Embryonic facial prominence (tissue), 1 donor: ENCODE measurements around the gene NDUFS7.
"Not testable (repeated sequence)": the region's sequence is repeated elsewhere in the genome, so short reads cannot be mapped to it uniquely, and the experiment has no call there.

Experiments
- DNase-seq: peaks from one replicate; pipeline ENCODE4 v3.0.0-alpha.2; 2016; ENCODE audit errors: extremely low spot score

The NDUFS7 gene

DNA sequence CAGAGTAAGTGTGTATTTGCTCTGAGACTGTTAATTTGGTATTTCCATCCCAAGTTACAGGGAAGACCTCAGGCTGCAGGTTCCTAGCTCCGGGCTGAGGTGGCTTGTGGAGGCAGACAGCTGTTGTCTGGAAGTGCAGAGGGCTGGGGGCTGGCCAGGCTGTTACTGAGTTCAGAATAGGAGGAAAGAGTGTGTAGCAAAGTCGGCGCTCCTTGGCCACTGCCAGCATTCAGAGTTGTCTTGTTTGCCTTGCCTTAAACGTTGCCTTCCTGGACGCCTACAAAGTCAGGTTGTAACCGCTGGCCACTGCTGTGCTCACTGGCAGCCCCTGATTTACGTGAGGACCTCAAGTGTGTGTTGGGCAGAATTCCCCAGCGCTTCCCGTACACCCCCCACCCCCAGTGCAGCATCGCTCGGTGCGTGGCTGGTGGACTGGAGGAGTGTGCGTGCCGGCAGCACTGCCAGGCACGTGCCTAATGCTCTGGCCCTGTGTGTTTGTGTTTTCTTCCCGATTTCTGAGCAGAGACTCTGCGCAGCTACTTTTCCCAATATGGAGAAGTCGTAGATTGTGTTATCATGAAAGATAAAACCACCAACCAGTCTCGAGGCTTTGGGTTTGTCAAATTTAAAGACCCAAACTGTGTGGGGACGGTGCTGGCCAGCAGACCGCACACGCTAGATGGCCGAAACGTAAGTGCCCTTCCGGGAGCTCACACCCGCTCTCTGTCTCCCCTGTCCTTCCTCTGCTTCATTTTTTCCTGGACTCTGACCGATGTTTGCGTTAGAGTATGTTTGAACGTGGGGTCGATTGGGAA lies 34.2 kb downstream of the NDUFS7 start:
- DNase-seq, result no peak

DNA sequence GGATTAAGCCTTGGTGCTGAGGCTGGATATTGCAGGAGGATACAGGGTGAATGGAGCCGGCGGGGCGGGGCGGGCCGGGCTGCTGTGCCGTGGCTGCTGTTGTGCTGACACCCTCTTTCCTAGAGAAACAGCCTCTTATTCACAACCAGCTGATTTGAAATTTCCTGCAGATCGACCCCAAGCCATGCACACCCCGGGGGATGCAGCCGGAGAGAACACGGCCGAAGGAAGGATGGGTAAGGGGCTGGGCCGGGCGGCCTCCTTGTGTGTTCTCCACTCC lies 34.7 kb downstream of the NDUFS7 start:
- no peak for DNase-seq

DNA sequence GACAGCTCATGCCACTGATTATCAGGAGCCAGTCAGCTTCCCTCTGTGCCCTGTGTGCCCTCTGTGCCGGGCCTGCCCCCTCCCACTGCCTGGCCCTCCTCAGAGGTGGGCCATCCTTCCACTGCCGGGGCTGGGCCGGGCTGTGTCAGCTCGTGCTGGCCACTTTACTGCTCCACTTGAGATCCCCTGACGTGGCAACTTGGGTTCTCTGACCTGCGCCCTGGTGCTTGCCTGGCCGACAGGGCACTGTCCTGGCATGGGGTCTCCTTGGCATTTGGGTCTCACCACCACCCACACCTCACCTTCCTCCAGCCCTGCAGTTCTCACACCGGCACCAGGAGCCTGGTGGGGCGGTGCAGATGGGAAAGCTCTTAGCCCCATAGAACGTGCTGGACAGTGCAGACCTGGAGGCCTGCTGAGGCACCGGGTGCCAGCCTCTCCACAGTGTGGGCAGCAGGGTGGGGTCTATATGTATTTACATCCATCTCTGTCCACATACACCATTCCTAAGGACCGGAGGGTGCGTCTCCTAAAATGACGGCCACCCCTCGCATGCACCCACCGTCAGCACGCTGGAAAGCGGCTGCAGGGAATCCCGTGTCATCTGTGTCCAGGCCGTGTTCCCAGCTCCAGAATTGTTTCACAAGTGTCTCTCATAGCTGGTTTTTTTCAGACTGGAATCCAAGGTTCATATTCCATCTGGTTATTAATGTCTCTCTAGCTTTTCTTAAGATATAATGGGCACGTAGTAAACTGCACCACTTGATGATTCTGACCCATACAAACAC lies 35.4 kb downstream of the NDUFS7 start:
- DNase-seq, result no peak

DNA sequence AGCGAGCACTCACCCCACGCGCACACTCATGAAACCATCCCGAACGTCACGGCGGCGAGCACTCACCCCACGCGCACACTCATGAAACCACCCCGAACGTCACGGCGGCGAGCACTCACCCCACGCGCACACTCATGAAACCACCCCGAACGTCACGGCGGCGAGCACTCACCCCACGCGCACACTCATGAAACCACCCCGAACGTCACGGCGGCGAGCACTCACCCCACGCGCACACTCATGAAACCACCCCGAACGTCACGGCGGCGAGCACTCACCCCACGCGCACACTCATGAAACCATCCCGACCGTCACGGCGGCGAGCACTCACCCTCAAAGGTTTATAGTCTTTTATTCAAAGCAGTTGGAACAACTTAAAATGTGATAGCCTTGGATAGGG lies 36.4 kb downstream of the NDUFS7 start:
- DNase-seq, result not testable (repeated sequence)

DNA sequence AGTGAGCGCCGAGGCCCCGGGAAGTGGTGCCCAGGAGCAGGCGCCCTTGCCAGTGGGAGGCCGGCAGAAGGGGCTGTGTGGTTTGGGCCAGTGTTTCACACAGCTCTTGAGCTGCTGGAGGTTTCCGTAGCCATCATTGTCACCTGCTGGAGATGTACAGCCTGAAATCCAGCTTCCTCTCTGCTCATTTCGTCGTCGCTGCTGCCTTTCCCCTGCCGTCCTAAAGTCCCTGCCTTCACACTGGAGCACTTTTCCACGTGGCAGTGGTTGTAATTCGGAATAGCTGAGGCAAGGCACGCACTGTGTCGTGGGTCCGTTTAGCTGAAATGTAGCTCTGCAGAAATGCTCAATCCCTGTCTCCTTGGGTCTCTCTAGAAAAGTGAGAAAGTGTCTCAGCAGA lies 36.9 kb downstream of the NDUFS7 start:
- no peak for DNase-seq

DNA sequence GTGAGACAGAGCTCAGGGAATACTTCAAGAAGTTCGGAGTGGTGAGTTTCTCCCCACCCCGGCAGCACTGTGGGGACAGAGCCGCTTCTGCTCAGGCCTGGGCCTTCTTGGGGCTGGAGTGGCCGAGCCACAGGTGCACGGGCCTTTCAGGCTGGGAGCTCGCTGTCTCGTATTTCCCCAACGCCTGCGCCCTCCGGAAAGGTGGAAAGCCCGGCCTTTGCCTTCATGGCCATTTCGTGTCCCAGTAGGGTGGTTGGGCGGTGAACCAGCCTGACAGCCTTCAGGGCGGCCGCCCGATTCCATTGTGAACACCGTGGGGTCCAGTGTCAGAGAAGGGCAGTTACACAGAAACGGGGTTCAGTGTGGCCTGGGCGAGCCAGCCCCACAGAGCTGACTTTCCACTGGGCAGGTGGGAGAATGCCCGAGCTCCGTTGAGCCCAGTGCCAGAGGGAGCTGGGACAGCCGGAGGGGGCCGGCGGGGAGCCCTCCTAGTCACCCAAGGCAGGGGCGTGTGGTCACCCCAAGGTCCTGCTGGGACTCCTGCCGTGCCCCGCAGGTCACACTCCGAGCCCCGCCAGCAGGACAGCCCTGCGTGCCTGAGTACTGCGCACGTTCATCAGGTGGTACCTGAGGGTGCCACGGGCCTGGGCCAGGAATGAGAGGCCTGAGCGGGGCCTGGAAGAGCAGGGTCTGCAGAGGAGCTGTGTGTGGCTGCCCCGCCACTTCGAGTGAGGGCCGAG lies 37.7 kb downstream of the NDUFS7 start:
- no peak for DNase-seq

DNA sequence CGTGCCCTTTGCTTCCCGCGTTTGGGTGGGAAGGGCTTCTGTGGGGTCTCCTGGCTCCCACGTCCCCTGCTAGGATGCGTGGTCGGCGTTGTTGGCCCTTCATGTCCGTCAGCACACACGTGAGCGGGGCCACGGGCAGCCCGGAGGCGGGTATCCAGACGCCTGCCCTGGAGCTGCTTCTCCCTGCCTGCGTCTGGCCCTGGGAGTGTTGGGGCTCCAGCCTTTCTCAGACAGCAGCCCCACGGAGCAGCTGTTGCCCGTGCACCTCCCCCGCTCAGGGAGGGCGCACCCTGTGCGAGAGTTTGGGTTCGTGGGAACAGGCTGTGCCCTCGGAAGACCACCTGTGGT lies 38.2 kb downstream of the NDUFS7 start:
- DNase-seq, result no peak

DNA sequence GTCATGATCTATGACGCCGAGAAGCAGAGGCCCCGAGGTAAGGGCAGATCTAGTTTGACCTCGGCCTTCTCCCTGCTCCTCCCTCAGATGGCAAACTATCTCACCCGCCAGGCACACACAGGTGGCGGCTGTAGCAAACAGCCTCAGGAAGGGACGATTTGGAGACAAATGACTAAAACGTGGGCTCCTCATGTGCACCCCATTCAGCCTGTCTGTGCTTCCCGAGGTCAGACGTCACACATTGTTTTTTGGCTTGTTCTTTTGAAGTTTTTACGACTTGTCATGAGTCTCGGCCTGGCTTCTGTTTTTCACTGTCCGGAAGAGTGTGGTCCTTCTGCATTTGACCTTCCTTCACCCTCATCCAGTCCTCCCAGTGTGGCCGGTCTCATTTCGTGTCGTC lies 38.7 kb downstream of the NDUFS7 start:
- no peak for DNase-seq

DNA sequence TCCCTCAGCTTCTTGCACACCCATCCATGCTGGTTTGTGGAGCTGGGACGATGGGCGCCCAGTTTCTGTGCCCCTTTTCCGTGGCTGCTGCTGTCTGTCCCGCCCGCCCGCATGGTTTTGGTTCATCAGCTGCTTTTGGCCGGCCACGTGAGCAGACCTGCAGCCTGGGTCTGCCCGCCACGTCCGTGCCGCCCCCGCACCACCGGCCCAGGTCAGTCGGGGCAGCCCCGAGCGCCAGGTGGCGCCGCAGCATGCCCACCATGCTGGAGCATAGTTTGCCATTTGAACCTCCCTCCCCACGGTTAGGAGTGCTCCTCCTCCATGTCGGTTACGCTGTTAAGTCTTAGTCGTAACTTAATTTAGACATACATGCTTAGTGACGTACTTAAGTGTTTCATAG lies 39.2 kb downstream of the NDUFS7 start:
- DNase-seq, result no peak

DNA sequence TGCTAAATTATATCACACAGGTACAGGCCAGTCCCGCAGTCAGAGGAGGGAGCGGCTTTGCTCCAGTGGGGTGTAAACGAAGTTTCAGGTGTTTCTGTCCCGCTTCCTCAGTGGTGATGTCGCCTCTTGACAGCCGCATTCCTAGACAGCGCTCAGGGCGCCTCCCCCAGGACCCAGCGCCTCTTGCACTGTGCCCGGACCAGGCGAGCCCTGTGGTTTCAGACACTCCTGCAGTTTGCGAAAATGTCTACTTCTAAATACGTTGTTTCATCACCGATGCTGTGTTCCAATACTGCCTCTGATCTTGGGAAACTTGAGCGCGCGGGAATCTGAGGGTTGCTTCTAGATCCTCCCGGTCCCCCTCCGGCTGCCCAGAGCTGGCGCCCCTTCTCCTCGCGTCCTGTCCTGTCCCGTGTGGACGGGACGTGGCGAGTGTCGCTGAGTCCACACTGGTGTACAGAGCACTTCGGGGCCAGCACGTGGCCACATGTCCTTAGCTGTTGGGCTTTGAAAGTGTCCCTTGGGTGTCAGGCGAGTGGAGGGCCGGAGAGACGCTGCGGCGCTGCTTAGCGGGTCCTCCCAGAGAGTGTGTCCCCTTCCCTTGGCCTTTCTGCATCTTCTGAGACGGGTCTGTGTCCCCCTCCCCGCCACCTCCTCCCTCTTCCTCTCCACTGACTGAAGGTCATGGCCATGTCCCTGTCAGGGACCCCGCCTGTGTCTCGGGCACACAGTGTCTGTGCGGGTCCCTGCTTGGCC lies 39.9 kb downstream of the NDUFS7 start:
- no peak for DNase-seq

DNA sequence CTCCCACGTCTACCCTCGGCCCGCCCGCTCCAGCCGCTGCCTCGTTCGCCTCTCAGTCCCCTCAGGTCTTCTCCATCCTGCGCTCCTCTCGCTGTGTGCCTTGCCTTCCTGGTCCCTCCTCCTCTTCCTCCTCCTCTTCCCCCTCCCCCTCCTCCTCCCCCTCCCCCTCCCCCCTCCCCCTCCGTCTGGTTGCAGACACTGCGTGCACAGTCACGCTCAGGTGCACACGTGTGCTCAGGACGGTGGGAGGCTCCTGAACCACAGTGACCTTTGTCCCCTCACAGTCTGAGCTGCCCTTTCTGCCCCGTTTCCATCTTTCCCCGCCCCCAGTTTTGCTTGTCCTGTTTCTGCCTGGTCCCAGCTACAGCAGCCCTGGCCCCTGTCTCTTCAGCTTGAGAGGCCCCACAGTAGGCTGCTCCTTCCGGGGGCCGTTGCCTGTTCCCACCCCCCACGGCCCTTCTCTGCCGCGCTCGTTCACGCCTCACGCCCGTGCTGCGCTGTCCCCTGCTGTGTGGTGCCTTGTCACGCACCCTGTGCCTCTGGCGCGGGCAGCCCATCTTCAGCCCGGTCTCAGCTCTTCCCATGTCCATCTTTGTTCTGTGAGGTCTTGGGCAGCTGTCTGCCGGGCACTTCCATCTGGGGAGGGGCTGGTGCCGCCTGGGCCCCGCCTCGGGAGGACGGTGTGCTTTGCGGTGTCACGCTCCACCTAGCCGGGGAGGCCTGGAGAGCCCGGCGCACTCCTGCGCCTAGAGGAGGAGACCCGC lies 40.7 kb downstream of the NDUFS7 start:
- DNase-seq, result no peak

DNA sequence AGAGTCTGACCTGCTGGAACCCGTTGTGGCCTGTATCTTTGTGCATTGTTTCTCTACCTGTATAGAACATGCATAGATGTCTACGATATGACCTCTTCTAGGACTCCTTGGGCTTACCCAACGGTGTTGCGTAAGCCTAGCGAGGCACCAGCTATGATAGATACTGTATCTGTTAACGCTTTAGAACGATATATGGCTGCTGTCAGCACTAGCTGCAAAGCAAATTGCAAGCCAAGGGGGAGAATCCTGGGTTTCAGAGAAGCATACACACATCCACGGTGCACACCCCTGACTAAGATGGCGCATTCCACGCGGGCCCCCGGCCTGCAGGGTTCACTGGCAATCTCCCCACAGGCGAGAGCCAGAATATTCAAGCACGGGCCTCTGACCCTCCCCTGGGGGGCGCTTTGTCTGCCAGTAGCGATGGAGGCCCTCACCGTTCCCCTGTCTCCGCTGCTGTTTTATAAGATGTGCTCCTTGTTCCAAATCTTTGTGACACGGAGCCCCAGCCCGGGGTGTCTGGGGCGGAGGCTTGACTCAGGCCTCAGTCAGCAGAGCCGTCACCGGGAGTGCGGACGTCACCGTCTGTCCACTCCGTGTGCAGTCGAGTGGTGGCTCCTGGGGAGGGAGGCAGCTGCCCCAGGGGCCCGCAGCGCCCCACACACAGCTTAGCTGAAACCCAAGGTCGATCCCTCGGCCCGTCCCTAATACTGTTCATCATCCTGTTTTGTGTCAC lies 41.6 kb downstream of the NDUFS7 start:
- no peak for DNase-seq

DNA sequence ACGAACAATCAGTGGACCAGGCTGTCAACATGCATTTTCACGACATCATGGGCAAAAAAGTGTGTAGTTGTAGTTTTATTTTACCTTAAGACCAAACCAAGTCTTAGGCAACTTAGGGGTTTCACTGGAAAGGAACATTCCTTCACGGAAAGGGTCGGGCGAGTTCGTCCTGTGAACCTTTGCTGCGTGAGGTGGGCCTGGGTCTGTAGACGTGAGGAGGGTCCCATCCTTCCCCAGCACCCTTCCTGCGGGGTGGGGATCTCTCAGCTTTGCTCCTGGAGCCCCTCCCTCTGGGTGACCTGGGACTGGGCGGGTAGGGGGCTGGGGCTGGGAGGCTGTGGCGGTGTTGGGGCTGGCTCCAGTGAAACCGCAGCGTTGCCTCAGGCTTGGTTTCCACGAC lies 42.2 kb downstream of the NDUFS7 start:
- no peak for DNase-seq

DNA sequence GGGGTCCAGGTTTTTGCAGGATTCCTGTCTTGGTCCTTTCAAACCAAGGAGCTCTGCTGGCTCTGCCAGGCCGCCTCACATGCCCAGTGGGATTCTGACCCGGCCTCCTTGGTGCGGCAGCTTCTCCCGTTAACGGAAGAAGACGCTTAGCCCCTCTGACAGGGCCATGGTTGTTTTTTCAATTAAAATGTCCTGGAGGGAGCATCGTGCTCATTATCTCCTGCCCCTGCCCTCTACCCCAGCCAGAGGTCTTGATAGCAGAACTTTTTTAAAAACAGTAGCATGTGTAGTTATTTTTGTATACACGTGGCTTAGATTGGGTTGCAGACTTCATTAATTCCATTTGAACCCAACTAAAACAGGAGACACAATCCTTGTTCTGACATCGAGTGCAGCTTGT lies 43.0 kb downstream of the NDUFS7 start:
- DNase-seq, result no peak

DNA sequence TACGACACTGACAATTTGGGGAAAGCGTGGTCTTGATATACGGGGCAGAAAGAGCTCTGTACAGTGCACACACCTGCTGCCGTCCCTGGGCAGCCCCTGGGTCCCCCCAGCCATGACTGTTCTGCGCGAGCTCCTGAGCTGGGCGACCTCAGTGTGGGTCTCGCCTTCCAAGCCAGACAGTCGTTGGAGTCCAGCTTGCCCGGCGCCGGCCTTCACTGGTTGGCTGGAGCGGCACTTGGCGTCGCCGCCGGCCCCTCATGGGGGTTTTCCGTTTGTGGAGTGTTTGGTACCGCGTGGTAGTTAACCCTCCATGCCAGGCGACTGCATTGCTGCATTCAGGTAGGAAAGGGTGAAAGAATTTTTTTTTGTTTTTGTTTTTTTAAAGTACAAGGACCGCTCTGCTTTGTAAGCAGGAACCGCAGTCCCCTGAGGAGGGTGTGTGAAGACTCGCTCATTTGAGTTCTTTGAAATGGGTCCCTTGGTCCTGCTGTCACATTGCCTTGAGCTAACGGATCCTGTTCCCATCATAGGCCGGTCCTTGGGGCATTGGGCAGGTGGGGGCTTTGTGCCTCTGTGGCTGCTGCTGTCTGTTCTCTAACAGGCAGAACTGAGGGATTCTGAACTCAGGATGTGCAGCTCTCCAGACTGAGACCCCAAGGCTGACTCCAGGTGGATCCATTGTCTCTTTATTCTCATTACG lies 43.7 kb downstream of the NDUFS7 start:
- DNase-seq, result no peak

DNA sequence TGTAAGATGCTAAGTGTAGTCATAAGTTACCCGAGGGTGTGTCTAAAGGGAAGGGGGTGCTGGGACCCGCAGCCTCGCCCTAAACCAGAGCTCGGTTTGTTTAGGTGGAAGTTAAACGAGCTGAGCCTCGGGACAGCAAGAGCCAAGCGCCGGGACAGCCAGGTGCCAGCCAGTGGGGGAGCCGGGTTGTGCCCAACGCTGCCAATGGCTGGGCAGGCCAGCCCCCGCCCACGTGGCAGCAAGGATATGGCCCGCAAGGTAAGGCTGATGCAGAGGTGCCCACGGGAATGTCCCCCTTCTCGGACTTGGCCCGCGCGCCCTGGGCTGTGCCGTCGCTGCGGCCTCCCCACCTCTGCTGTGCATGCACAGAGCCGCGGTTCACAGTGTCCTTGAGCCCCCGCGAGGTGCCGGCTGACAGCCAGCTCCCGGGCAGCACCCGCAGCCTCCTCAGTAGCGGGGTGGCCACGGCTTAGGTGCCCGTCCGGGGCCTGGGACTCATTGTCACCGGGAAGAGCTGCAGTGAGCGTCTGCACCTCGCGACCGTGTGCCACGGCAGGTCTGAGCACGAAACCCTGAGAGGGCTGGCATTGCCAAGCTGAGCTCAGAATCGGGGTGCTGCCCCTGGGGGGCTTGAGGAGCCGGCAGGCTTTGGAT lies 45.2 kb downstream of the NDUFS7 start:
- no peak for DNase-seq

DNA sequence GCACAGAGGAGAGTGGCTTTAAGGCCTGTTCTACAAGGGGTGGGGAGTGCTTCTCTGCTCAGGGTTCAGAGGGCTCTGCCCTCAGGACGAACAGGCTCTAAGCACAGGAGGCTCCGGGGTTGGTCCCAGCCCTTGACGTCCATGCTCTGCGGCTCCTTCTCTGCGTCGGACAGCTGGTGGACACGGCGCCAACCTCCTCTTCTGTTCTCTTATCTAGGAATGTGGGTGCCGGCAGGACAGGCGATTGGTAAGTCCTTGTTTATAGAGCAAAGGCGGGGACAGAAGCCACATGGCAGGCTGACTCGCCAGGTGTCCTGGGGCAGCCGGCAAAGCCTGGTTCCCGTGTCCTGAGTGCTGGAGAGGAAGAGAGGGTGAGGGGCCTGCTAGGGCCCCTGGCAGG lies 46.0 kb downstream of the NDUFS7 start:
- DNase-seq, result no peak

DNA sequence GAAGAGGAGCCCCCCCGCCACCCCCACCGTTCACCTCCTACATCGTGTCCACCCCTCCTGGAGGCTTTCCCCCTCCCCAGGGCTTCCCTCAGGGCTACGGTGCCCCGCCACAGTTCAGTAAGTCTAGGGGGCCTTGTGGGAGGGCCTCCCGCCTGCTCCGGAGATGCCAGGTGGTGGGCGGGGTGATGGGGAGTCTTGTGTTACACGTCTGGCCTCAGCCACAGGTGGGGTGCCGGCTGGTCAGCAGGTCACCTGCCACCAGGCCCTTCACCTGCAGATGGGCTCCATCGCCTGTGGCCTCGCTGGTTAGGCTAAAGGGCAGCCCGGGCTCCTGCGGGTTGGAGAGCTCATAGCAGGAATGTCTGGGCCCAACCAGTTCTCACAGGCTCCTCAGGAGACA lies 46.5 kb downstream of the NDUFS7 start:
- no peak for DNase-seq

DNA sequence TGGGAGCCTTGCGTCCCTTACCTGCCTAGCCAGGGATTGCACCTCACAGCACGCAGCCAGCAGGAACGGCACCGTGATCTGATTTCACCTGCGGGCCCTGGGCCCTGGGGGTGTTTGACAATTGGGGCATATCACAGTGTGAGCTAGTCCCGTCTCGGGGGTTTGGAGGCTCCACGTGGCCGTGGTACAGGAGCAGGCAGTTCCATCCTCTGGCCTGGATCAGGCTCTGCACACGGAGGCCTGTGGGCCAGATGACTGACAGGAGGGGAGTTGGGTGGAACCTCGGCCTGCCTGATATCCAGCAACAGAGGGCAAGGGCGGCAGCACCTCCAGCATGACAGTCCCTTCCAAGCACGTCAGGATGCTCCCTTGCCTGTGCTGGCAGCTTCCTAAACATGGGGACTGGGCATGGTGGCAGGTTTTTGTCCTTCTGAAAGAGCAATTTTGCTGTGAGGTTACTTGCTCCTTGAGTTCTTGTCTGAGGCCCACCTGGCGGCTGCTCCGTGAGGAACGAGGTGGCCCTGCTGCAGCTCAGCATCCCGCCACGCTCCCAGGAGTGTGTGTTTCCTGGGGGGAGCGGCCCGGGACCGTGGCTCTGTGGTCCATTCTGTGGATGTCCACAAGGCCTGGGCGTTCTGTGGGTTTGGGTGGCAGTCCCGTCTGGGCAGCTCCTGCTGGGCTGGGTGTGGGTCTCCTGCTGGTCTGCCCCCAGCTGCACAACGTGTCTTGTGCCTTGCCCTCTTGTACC lies 48.2 kb downstream of the NDUFS7 start:
- no peak for DNase-seq
